Keratinocyte (primary cell): ENCODE measurements around the gene HADH. TPM values are rescaled to one million over a fixed set of nuclear protein-coding genes. Genes with fewer than 3 reads are reported as not detected.

Experiments
- DNase-seq: peaks from one replicate; pipeline ENCODE4 v3.0.0-alpha.2; 2011; ENCODE audit warnings: low read depth, missing footprints, low spot score
- FAIRE-seq: peaks from 2 replicates; lab custom pipeline; 2011; peaks lifted over from hg19 to GRCh38; lab: Jason Lieb, UNC
- H2AFZ ChIP-seq: 2 replicates; pipeline ENCODE4 v1.6.0; 2012; ENCODE audit warnings: low read length, control low read depth, inconsistent platforms; ENCODE audit not compliant: control insufficient read depth
- H3K27ac ChIP-seq: 2 replicates; pipeline ENCODE4 v1.5.1; 2011; ENCODE audit warnings: low read length; ENCODE audit not compliant: control insufficient read depth, insufficient read depth
- H3K27me3 ChIP-seq: 3 replicates; pipeline ENCODE4 v1.6.0; 2011; ENCODE audit warnings: low read length; ENCODE audit not compliant: control insufficient read depth, insufficient read depth; ENCODE audit errors: extremely low read depth
- H3K36me3 ChIP-seq, 2 experiments: 2 replicates in 1 of 2; 3 replicates in 1 of 2; pipeline ENCODE4 v1.5.1; 2011; ENCODE audit warnings: low read length in 2 of 2, mild to moderate bottlenecking in 1 of 2; ENCODE audit not compliant: control insufficient read depth in 2 of 2, insufficient read depth in 2 of 2; ENCODE audit errors: extremely low read depth in 1 of 2
- H3K4me1 ChIP-seq: 3 replicates; pipeline ENCODE4 v1.5.1; 2011; ENCODE audit warnings: low read length; ENCODE audit not compliant: control insufficient read depth, insufficient read depth; ENCODE audit errors: extremely low read depth
- H3K4me2 ChIP-seq: 3 replicates; pipeline ENCODE4 v1.6.0; 2011; ENCODE audit warnings: low read depth, low read length; ENCODE audit not compliant: control insufficient read depth, insufficient read depth; ENCODE audit errors: extremely low read depth
- H3K4me3 ChIP-seq, 3 experiments: fragments of 200-600 bp in 1 of 3; sonication (generic) in 1 of 3; 2 replicates in 2 of 3; 3 replicates in 1 of 3; pipeline ENCODE4 v1.5.1; 2011 to 2016; ENCODE audit warnings: low read length in 3 of 3, mild to moderate bottlenecking in 3 of 3, control low read depth in 2 of 3, inconsistent platforms in 1 of 3, low read depth in 1 of 3, mixed read lengths in 1 of 3, mixed run types in 1 of 3, moderate library complexity in 1 of 3; ENCODE audit not compliant: control insufficient read depth in 2 of 3, insufficient read depth in 2 of 3; ENCODE audit errors: extremely low read depth in 1 of 3
- H3K79me2 ChIP-seq: 2 replicates; pipeline ENCODE4 v1.6.0; 2012; ENCODE audit warnings: low read length; ENCODE audit not compliant: control insufficient read depth, insufficient read depth
- H3K9ac ChIP-seq: 3 replicates; pipeline ENCODE4 v1.6.0; 2011; ENCODE audit warnings: low read length; ENCODE audit not compliant: control insufficient read depth, insufficient read depth; ENCODE audit errors: extremely low read depth
- H3K9me1 ChIP-seq: 3 replicates; pipeline ENCODE4 v1.6.0; 2011; ENCODE audit warnings: low read length; ENCODE audit not compliant: control insufficient read depth, insufficient read depth; ENCODE audit errors: extremely low read depth
- H3K9me3 ChIP-seq: 2 replicates; pipeline ENCODE4 v1.5.1; 2012; ENCODE audit warnings: low read depth, low read length; ENCODE audit not compliant: control insufficient read depth
- H4K20me1 ChIP-seq: 3 replicates; pipeline ENCODE4 v1.6.0; 2011; ENCODE audit warnings: low read length; ENCODE audit not compliant: control insufficient read depth, insufficient read depth; ENCODE audit errors: extremely low read depth
- EZH2 ChIP-seq: IDR thresholded peaks from one replicate; pipeline ENCODE4 v1.6.1; 2012; ENCODE audit warnings: inconsistent platforms, mild to moderate bottlenecking, low read length, moderate library complexity
- dilution Hi-C: fragments of 300-500 bp; cut with MboI; formaldehyde crosslinking; loops from one replicate; pipeline ENCODE4 v1.7.0; 2020; ENCODE audit warnings: low sequenced_read_pairs; ENCODE audit not compliant: extremely low pct_ligation_motif_present
- polyA plus RNA-seq, 5 experiments: library from polyadenylated mRNA; depleted of rRNA in 3 of 5; stranded (reverse) in 3 of 5; stranded (forward) in 1 of 5; unstranded in 1 of 5; fragments of >200 nt; gene quantifications; 1 replicate in 1 of 5; 2 replicates in 3 of 5; 3 replicates in 1 of 5; pipeline versions ENCODE4 v1.2.1 to v1.2.3, GENCODE V29; 2011 to 2012; ENCODE audit warnings: missing spikeins in 2 of 5, low read depth in 1 of 5, low replicate concordance in 1 of 5
- TF ChIP-seq, protein P1 (sequence below), 3 experiments: IDR thresholded peaks in 1 of 3; conservative IDR thresholded peaks in 1 of 3; optimal IDR thresholded peaks in 1 of 3; 2 replicates in 2 of 3; 3 replicates in 1 of 3; pipeline versions ENCODE3 to v1.5.1; 2011; ENCODE audit warnings: low read length in 3 of 3, mild to moderate bottlenecking in 3 of 3, moderate library complexity in 2 of 3, control low read depth in 1 of 3, inconsistent platforms in 1 of 3; ENCODE audit not compliant: insufficient read depth in 2 of 3; ENCODE audit errors: extremely low read depth in 1 of 3

Gene HADH
- polyA plus RNA-seq, 1 donor (not counting 4 experiments of a cell fraction or from before 2014, with no cell fraction given): 49.3 TPM

- H3K4me1 ChIP-seq: no peaks in the 10 kb centered on the region
- no peak for FAIRE-seq
- no peaks in the 10 kb centered on the region for H3K9me1 ChIP-seq
Measured at GRCh38 chr4:107970063-107970798, 19.5 kb upstream of the HADH start.

DNA sequence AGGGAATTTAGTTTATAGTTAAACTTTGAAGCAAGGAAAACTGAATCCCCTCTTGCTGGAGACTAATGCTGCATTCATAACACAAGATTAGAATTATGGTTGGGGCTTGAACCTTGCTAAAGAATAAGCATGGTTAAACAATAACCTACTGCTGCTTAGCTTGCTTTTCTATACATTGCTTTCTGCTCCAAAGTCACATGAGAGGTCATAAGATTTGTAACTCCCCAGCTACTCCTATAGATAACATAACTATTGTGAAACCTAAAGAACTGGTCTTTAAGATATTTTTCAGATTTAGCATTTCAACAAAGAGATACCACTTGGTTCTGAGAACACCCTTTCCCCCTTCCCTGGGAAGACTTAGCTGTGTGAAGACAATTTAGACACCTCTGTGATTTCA lies 17.1 kb upstream of the HADH start:
- DNase-seq: no peak
- Histone ChIP-seq H3K36me3 (no peaks in the 10 kb centered on the region), H3K9ac (no peak overlapping the region), H3K9me1 (no peaks in the 10 kb centered on the region), H3K27ac (no peak overlapping the region), H4K20me1 (no peaks in the 10 kb centered on the region), H3K79me2 (no peaks in the 10 kb centered on the region), H3K4me2 (no peak overlapping the region), H3K27me3 (no peaks in the 10 kb centered on the region), H3K4me1 (no peaks in the 10 kb centered on the region), H3K4me3 (no peak overlapping the region), H3K9me3 (no peaks in the 10 kb centered on the region), H2AFZ (no peak overlapping the region)
- dilution Hi-C loops: no loop called here
- no peak for TF ChIP-seq EZH2
- TF ChIP-seq, protein P1, sequence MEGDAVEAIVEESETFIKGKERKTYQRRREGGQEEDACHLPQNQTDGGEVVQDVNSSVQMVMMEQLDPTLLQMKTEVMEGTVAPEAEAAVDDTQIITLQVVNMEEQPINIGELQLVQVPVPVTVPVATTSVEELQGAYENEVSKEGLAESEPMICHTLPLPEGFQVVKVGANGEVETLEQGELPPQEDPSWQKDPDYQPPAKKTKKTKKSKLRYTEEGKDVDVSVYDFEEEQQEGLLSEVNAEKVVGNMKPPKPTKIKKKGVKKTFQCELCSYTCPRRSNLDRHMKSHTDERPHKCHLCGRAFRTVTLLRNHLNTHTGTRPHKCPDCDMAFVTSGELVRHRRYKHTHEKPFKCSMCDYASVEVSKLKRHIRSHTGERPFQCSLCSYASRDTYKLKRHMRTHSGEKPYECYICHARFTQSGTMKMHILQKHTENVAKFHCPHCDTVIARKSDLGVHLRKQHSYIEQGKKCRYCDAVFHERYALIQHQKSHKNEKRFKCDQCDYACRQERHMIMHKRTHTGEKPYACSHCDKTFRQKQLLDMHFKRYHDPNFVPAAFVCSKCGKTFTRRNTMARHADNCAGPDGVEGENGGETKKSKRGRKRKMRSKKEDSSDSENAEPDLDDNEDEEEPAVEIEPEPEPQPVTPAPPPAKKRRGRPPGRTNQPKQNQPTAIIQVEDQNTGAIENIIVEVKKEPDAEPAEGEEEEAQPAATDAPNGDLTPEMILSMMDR (optimal IDR thresholded peaks at IDR 0.05 in 1 of 3, IDR thresholded peaks at IDR 0.05 in 1 of 3, conservative IDR thresholded peaks at IDR 0.05 in 1 of 3; ENCODE audit: extremely low read depth in 1 of 3, insufficient read depth in 2 of 3, low read length in 3 of 3): no peak
- no peak for FAIRE-seq

More at GRCh38 chr4:107970063-107970798, 19.5 kb upstream of the HADH start:
- Histone ChIP-seq H3K9me3 (no peaks in the 10 kb centered on the region), H2AFZ (no peak overlapping the region), H3K4me3 (no peak overlapping the region), H4K20me1 (no peaks in the 10 kb centered on the region), H3K4me2 (no peak overlapping the region), H3K9ac (no peak overlapping the region), H3K27me3 (no peaks in the 10 kb centered on the region), H3K27ac (no peak overlapping the region), H3K36me3 (no peaks in the 10 kb centered on the region), H3K79me2 (no peaks in the 10 kb centered on the region)
- no peak for TF ChIP-seq EZH2
- TF ChIP-seq, protein P1 (optimal IDR thresholded peaks at IDR 0.05 in 1 of 3, IDR thresholded peaks at IDR 0.05 in 1 of 3, conservative IDR thresholded peaks at IDR 0.05 in 1 of 3; ENCODE audit: extremely low read depth in 1 of 3, insufficient read depth in 2 of 3, low read length in 3 of 3): no peak
- dilution Hi-C loops: no loop called here
- no peak for DNase-seq
